ENCODE data around the gene SYNE1.
A peak's percentile ranks its signal among the peaks of the same experiment; 100 is the strongest.

SYNE1 gene

GRCh38 chr6:152267967-152268845, 369.0 kb downstream of the SYNE1 start:
- peak; percentile 27 for DNase-seq

DNA sequence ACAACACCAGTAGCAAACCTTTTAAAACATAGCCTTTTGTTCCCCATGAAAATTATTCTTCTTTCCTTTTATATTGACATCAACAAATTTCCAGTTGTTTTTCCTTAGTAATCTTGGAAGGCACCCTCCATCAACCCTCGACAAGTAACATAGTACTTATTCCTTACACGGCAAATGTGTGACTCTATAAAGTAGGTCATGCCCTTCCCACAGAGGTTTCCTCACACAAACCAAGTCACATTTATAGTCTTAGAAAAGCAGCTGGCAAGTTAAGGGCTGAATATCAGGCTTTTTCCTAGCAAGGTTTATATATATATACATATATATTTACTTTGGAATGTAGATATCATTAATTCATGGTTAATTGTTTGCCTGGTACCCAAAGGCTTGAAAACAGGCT, 371.5 kb downstream of the SYNE1 start:
- DNase-seq: no peak

GRCh38 chr6:152263582-152263981, 373.6 kb downstream of the SYNE1 start:
- DNase-seq: no peak

DNA sequence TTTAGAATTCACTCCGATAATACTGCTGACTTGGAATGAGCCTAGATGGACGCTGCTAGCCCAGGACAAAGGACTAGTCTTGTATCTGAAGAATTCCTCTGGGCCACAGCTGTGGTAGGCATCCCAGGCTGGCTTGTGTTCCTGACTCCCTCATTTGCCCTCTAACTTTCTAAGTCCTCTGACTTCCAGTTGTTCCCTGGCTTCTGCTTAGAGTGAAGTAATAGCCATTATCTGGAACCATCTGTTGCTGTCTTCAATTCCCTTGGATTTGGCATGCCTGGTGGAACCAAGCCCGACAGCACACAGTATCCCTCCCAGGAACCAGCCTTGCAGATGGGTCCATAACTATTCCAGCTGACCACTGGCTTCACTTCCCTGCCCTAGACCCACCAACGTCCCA, 376.0 kb downstream of the SYNE1 start:
- DNase-seq: no peak

GRCh38 chr6:152259234-152259633, 377.9 kb downstream of the SYNE1 start:
- DNase-seq: no peak

DNA sequence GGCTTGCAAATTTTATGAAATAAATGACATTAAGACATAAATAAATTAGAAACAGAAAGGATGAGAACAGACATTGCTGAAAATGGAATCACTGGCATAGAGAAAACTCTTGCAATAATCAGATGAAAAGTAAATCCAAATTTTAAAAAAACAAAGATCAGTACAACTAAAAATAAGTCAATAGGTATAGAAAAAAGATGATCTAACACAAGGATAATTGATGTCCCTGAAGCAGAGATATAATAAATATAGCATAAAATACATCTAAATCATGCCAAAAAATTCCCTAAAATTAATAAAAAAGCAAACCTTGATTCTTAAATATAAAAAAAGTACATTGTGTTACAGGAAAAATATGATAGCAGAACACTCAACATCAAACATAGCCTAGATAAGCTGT, 379.6 kb downstream of the SYNE1 start:
- no peak for DNase-seq

DNA sequence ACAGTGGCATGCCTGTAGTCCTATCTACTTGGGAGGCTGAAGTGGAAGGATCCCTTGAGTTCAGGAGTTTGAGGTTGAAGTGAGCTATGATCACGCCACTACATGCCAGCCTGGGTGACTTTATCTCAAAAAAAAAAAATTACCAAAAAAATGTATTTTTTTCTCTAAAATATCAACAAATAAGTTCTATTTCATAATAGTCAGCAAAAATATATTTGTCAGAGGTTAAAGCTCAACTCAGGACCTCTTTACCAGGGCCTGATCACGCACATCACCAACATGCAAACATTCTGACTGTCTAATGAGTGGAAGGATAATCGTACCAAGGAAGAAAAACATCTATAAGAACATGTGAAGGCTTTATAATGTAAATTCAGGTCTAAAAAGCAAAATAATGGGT, 387.0 kb downstream of the SYNE1 start:
- no peak for DNase-seq

- DNase-seq: no peak
These were observed 388.2 kb downstream of the SYNE1 start for GRCh38 chr6:152248980-152249379.

DNA sequence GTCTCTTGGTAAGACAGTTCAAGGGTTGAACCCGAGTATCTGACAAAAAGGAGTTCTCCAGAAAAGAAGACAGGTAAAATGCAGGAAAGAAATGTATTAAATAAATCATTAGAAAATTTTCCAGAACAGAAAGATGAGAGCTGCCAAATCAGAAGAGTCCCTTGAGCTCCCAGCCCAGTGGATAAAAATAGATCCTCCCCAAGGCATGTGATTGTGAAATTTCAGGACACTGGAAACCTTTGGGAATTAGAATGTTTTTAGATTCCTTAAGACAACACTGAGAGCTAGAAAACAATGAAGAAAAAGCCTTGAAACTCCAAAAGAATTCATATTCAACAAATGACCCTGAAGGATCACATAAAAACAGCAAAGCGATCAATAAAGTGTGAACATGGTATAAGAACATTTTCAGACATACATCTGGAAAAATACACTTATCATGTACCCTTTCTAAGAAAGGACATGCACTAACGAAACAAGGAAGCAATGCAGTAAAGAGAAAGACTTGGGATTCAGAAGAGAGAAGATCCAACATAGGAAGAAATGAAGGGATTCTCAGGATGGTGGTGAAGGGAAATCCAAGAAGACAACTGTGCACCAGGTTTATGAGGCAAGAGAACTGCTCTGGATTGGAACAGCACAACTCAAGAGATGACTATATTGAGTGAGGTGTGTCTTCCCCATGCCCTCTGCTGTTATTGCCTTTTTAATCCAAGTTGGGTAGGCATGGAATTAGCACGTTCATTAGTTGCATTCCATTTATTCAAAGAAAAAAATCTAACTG, 390.4 kb downstream of the SYNE1 start:
- no peak for DNase-seq

- DNase-seq: no peak
These were observed 392.0 kb downstream of the SYNE1 start for GRCh38 chr6:152244998-152245630.

- DNase-seq: no peak
These were observed 396.0 kb downstream of the SYNE1 start for GRCh38 chr6:152241013-152241766.

DNA sequence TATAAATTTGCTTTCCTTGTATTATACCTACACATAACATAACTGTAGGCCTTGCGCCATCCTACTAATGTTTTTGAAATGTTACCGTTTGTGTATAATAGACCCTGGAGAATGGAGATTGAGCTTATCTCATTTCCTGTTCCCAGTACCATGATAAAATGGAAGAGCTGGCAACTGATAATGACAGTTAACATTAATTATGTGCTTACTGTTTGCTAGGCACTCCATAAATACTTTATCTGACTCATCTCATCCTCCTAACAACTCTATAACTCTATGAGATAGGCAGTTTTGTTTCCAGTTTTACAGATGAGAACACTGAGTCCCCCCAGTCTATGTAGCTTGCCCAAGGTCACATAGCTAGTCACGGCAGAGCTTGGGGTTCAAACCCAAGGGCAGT, 396.7 kb downstream of the SYNE1 start:
- DNase-seq: no peak

- no peak for DNase-seq
These were observed 400.6 kb downstream of the SYNE1 start for GRCh38 chr6:152236370-152237097.

GRCh38 chr6:152233547-152234320, 403.4 kb downstream of the SYNE1 start:
- DNase-seq: peak; percentile 41

GRCh38 chr6:152232501-152233151, 404.5 kb downstream of the SYNE1 start:
- DNase-seq: no peak

GRCh38 chr6:152229330-152229729, 407.8 kb downstream of the SYNE1 start:
- no peak for DNase-seq

DNA sequence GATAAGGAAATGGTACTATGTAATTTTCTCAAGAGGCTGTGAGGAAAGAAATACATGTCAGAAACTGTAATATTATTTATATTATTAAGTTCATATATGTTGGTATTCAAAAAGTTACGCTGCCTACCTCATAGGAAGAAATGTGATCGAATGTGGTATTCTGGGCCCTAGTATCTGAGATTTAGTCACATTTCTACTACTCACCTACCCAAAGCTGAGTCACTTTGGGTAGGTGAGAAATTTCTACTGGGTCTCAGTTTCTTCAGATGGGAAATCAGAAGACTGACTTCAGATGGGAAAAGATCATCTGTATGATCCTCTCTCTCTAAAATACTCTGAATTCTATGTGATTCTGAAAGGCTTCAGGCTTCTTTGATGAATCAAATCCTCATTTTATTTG, 411.0 kb downstream of the SYNE1 start:
- DNase-seq: no peak

DNA sequence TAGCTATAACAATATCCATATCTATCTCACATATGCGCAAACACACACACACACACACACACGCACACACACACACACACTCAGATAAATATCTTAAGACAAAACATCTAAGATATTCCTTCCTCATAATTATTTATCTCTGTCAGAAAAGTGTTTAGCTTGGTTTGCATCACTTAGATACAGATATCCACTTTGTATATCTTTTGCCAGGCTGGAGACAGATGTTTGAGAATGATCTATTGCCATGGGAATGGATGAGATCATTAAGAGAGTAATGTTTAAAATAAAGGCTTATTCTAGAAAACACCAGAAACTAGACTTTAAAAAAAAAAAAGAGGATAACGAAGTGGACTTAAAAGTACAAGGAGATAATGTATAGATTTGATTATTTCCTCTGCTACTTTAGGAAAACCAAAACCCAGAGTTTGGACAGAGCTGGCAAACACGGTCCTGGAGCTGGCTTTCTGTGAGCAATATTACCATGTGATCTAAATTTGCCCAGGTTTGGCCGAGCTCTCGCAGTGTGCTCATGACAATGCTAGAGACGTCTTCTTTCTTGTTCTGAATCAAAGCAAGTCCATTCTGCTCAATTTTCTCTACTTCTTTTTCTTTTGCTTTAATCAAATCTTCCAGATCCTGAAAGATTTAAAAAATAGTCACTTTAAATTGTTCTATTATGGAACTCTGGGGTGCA, 411.8 kb downstream of the SYNE1 start:
- no peak for DNase-seq

DNA sequence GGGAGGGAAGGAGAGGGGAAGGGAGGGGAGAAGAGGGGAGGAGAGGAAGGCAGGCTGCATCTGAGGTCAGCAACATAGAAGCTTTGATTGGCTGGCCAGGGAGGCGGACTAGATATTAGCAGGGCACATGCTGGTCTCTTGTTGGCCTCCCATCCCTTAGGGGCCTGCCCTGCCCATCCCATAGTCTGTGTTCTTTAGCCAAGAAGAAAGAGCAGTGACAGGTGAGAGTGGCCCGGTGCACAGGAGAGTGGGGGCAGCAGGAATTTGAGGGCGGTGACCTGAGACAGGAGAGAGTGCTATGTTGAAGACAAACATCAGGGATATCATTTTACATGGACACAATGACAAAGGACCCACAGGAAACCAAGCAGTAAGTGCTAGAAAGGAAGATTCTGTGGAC, 413.5 kb downstream of the SYNE1 start:
- no peak for DNase-seq
